GM21390 (cell line): ENCODE measurements around the gene FGR.
A peak's percentile ranks its signal among the peaks of the same experiment; 100 is the strongest.

Experiments
- ATAC-seq: cut with Tn5 transposase; IDR thresholded peaks from one replicate; pipeline ENCODE4 v1.9.1; 2021; ENCODE audit not compliant: unreplicated experiment

The FGR gene

GRCh38 chr1:27617420-27617819 lies 17.6 kb downstream of the FGR start:
- ATAC-seq: no peak

GRCh38 chr1:27616441-27616840 lies 18.5 kb downstream of the FGR start:
- no peak for ATAC-seq

- ATAC-seq: no peak
These were observed 19.4 kb downstream of the FGR start for GRCh38 chr1:27615346-27616192.

GRCh38 chr1:27614625-27615344 lies 20.2 kb downstream of the FGR start:
- ATAC-seq: no peak

GRCh38 chr1:27614043-27614624 lies 20.9 kb downstream of the FGR start:
- ATAC-seq: no peak

- no peak for ATAC-seq
These were observed 22.3 kb downstream of the FGR start for GRCh38 chr1:27612718-27613117.

- ATAC-seq: no peak
These were observed 23.5 kb downstream of the FGR start for GRCh38 chr1:27611450-27611849.

GRCh38 chr1:27609618-27610240 lies 25.3 kb downstream of the FGR start:
- no peak for ATAC-seq

GRCh38 chr1:27609210-27609555 lies 25.8 kb downstream of the FGR start:
- ATAC-seq: no peak

GRCh38 chr1:27607239-27607804 lies 27.7 kb downstream of the FGR start:
- ATAC-seq: no peak

GRCh38 chr1:27606708-27607238 lies 28.2 kb downstream of the FGR start:
- no peak for ATAC-seq

- no peak for ATAC-seq
These were observed 28.9 kb downstream of the FGR start for GRCh38 chr1:27605796-27606707.

- no peak for ATAC-seq
These were observed 29.7 kb downstream of the FGR start for GRCh38 chr1:27605300-27605766.

GRCh38 chr1:27604579-27605299 lies 30.2 kb downstream of the FGR start:
- ATAC-seq: no peak

- ATAC-seq: peak; percentile 65
These were observed 31.1 kb downstream of the FGR start, which contains the start of gene AHDC1 for GRCh38 chr1:27603681-27604578. Gene AHDC1, minus strand, starts transcription at chr1:27604144. Its CDS starts 52,029 bp downstream, at chr1:27552115.

GRCh38 chr1:27603309-27603680 lies 31.7 kb downstream of the FGR start:
- ATAC-seq: no peak

GRCh38 chr1:27602462-27603308 lies 32.3 kb downstream of the FGR start:
- no peak for ATAC-seq
